GM18520 (cell line): Measurements from ENCODE around the gene TESK2.
"Not testable (repeated sequence)": the region's sequence is repeated elsewhere in the genome, so short reads cannot be mapped to it uniquely, and the experiment has no call there.

Experiments
- ATAC-seq: cut with Tn5 transposase; IDR thresholded peaks from one replicate; pipeline ENCODE4 v1.9.1; 2021; ENCODE audit not compliant: unreplicated experiment

TESK2 gene

GRCh38 chr1:45510972-45511527 is 20.1 kb upstream of the TESK2 start:
- ATAC-seq = no peak

DNA sequence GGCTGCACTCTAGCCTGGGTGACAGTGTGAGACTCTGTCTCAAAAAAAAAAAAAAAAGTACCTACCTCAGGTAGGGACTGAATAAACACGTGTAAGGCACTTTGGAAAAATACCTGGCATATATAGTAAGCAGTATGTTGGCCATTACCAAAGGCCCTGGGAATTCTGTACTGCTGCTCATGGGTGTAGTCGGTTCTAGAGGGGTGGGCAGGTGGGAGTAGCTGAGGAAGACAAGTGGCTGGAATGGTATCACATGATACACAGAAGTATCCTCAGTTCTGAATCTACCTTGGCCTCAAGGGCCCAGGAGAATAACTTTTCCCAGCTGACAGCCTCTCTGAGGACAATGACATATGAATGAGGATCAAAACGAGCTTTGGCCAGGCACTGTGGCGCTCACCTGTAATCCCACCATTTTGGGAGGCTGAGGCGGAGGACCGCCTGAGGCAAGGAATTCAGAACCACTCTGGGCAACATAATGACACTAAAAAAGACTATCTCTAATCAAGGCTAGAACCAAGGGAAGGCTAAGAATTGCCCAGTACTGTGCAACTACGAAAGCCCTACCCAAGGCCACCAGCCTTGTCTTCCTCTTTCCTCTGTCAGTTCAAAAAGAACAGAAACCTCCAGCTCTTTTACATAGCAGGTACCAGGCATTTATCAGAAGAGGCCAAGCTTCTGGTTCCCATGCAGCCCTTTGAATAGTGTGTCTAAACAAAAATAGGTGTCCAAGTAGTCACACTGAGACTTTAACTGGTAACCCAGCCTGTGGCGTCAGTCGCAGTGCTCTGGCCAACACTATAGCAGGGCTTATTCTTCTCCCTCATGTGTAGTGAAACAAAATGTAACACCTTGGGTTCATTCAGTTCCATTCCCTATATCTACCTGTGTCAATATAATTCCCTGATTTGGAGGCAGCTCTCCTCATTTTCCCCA is 19.3 kb upstream of the TESK2 start:
- no peak for ATAC-seq

DNA sequence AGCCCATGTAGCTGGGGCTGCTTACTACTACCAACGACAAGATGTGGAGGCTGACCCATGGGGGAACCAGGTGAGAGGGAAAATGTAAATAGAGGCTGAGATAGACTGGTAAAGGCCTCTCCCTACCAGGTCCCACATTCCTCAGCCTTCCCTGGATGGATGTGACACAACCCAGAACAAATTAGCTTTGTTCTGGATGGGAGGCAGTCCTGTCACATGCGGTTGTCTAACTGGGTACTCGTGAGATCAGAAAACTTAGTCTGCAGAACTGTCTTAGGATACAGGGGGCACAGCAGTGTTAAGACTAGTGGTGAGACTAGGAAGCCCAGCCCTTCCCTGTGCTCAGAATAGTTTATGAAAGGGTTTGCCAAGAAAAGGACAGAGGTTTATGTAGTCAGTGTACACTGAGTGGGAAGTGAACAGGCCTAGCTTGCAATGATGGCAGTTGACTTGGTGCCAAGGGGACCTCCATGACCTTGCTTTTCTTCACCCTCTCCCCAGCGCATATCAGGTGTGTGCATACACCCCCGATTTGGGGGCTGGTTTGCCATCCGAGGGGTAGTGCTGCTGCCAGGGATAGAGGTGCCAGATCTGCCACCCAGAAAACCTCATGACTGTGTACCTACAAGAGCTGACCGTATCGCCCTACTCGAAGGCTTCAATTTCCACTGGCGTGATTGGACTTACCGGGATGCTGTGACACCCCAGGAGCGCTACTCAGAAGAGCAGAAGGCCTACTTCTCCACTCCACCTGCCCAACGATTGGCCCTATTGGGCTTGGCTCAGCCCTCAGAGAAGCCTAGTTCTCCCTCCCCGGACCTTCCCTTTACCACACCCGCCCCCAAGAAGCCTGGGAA is 17.6 kb upstream of the TESK2 start:
- ATAC-seq = no peak

DNA sequence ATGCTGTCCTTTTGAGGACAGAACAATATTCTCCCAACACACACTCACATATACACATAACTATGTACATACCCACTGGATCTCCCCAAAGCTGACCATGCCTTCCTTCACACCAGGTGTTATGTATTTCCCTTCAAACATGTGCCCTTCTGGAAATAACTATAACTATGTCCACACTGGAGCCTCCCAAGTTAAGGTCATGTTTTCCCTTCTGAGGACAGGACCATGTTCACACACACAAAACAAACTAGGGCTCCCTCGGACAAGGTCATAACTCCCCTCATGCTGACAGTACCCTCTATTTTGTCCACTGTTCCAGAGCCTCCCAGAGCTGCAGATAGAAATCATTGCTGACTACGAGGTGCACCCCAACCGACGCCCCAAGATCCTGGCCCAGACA is 16.9 kb upstream of the TESK2 start:
- ATAC-seq = no peak

GRCh38 chr1:45507195-45507594 is 16.2 kb upstream of the TESK2 start:
- ATAC-seq = no peak

- no peak for ATAC-seq
These were observed 12.7 kb upstream of the TESK2 start for GRCh38 chr1:45503462-45504360.

- ATAC-seq = no peak
These were observed 10.5 kb upstream of the TESK2 start for GRCh38 chr1:45501505-45501859.

- no peak for ATAC-seq
These were observed 8.4 kb upstream of the TESK2 start for GRCh38 chr1:45499415-45499769.

- no peak for ATAC-seq
These were observed 7.3 kb upstream of the TESK2 start for GRCh38 chr1:45498279-45498678.

GRCh38 chr1:45493116-45493697 is 2.2 kb upstream of the TESK2 start:
- no peak for ATAC-seq

DNA sequence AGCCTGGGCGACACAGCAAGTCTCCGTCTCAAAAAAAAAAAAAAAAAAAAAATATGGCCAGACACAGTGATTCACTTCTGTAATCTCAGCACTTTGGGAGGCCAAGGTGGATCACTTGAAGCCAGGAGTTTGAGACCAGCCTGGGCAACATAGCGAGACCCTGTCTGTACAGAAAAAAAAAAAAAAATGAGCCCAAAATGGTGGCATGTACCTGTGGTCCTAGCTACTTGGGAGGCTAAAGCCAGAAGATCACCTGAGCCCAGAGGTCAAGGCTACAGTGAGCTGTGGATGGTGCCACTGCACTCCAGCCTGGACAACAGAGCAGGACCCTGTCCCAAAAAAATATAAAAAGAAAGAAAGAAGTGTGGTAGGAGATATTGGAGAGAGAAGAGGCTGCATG is 1.7 kb upstream of the TESK2 start:
- ATAC-seq = no peak

DNA sequence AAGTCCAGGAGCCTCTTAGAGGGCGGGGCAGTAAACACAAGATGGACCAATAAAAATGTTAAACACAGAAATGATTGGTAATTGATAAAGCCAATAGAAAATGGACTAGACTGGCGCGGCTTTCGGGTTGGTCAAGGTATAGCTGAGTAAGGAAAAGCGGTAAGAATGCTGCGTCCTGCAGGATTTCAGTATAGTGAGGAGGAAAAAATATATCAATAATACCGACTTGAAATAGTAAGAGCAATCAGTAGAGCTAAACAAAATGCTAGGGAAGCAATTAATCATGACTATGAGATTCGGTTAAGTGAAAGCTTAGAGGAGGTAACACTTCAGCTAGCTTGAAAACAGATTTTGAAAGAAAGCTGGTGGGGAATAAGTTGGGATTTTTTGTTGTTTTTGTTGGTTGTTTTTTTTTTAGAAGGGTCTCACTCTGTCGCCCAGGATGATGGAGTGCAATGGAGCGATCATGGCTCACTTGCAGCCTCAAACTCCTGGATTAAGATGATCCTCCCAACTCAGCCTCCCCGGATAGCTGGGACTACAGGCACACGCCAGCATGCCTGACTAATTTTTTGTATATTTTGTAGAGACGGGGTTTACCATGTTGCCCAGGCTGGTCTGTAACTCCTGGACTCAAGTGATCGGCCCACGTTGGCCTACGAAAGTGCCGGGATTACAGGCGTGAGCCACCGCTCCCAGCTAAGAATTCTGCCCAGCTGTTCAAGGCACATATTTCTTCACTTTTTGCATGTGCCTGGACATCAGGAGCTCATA is 711 bp upstream of the TESK2 start:
- ATAC-seq = no peak

GRCh38 chr1:45490121-45490625 is 790 bp downstream of the TESK2 start:
- ATAC-seq = no peak

- not testable (repeated sequence) for ATAC-seq
These were observed 1.6 kb downstream of the TESK2 start for GRCh38 chr1:45489379-45489778.

- ATAC-seq = no peak
These were observed 2.1 kb downstream of the TESK2 start for GRCh38 chr1:45488666-45489377.

GRCh38 chr1:45485949-45486348 is 5.0 kb downstream of the TESK2 start:
- ATAC-seq = no peak

DNA sequence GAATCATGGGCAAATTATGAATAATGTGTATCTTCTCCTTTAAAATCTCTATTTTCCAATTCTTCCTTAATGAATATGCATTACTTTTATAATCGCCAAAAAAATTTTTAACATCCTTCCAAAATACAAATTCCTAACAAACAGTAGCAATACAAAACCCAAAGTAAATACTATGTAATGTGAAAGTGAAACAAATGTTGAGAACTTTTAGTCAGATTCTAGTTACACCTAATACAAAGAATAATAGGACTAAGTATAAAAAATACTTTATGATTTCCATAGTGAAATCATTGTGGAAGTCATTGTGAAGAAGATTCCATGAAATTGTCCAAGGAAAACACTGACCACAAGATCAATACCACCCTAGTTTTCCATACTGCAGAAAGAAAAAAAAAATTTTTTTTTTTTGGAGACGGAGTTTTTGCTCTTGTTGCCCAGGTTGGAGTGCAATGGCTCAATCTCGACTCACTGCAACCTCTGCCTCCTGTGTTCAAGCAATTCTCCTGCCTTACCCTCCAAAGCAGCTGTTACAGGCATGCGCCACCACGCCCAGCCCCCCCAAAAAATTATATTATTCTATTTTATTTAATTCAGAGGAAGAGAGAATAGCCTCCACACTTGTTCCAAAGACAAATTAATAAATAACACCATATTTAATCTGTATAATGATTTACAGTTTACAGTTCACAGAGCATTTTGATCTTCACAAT is 11.8 kb downstream of the TESK2 start:
- ATAC-seq = no peak

GRCh38 chr1:45478121-45478814 is 12.7 kb downstream of the TESK2 start:
- ATAC-seq = no peak
